ENCODE results near the gene CPNE8. TPM values are rescaled to one million over a fixed set of nuclear protein-coding genes. Genes with fewer than 3 reads are reported as not detected.
A peak's percentile ranks its signal among the peaks of the same experiment; 100 is the strongest.

The CPNE8 gene
- 6.7 TPM for total RNA-seq (ENCODE audit: insufficient read depth, low replicate concordance)

DNA sequence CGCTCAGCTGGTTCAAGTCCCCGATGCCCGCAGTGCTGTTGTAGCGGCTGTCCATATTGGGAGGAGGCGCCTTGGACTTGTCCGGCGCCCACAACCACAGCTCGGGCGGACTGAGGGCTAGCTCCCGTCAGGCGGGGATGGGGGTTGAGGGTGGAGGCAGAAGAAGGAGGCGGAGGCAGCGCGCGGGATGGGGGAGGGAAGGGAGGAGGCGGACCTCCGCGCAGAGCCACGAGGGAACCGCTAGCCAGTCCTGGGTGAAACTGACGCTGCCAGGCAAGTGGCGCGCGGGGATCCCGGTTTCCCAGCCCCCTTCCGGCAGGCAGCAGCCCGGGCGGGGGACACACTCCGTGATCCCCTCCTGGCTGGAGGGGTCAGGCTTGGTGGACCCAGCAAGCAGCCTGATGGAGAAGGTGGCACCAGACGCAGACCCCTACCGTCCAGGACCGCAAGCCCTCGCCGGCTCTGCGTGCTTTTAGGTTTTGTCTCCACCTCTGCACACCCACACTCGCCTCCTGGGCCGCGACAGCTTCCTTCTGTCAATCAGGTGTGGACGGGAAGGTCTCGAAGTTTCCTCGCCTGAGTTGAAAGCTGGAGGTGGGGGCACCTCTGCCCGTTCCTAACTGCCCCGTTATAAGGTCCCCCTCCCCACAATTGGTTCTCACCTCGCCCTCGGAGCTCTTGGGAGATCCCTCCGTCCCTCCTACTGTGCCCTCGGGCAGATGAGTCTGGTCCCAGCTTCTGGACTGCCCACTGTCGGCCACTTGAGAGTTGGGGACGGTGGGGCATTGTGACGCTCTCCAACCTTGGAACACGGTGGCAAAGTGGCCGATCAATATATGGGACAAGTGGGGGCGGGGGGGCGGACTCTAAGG is at the start of gene CPNE8:
Gene CPNE8 (minus strand): TSS at position 112 of the 872 bp plus-strand sequence. CDS start 57 bp downstream, at position 55.
- DNase-seq (ENCODE audit: low spot score), result peak; percentile 79

DNA sequence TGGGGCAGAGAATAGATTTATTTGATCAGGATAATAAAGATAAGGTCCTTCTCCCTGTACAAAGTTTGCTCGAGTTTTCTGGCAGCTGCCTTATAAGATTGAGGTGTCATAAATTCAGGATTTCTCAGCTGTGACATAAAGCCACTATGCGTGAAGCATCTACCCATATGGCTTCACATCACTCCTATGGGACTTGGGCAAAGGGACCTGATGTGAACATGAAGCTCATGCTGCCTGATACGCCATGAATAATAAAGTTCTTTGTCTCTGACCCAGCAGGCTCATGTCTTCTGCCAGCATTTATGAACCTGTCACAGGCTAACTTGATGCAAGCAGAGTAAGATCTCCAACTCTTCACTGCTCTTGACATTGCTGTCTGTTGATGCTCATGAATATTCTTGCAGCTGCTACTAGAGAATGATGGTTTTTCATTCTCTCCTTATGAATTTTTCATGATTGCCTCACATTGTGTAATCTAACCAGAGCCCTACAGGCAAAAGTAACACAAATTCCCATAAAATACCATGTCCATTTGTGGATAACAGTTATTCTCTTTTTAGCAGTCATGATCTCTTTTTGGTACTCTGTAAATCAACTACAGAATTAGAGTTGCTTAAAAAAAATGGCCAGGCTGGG is 49.0 kb upstream of the CPNE8 start:
- DNase-seq (ENCODE audit: low spot score), result no peak

- DNase-seq (ENCODE audit: low spot score), result peak; percentile 1
Observed at GRCh38 chr12:38949363-38949762, 44.0 kb upstream of the CPNE8 start.

GRCh38 chr12:38934686-38935085 is 29.3 kb upstream of the CPNE8 start:
- no peak for DNase-seq (ENCODE audit: low spot score)

- no peak for DNase-seq (ENCODE audit: low spot score)
Observed at GRCh38 chr12:38934078-38934584, 28.7 kb upstream of the CPNE8 start.

GRCh38 chr12:38932320-38932719 is 26.9 kb upstream of the CPNE8 start:
- DNase-seq (ENCODE audit: low spot score), result no peak

DNA sequence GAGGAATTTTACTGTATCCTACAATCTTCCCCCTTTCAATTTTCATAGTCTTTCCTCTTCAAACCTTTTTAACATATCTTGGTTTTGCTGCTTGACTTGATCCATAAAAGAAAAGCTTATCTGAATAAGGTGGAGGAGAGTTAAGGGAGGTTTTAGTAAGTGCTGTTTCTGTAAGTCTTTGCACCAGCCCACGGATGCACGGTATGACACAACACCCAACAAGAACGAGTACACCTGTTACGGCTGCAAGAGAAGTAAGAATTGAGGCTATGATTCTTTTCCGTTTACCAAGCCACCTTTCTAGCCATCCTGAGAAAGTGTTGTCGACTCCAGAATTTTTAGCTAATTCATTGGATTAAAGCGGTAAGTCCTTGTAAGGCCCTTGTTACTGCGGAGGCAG is 26.1 kb upstream of the CPNE8 start:
- DNase-seq (ENCODE audit: low spot score), result no peak

DNA sequence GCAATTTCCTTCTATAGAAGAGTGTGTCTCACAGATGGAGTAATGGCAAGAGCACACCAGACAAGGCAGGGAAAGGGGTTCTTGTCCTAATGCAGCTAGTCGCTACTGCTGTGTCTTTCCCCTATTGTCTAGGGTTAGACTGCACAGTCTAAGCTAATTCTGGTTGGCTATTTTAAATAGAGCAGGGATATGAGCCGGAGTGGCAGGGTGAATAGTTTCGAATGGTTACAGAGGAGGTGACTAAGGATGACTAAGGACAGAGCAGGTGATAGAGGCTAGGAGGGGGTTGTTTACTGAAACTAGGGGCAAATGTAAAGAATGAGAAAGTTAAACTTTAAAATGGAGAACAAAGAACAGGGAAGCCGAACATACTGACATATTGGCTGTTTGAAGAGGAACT is 25.6 kb upstream of the CPNE8 start:
- no peak for DNase-seq (ENCODE audit: low spot score)

DNA sequence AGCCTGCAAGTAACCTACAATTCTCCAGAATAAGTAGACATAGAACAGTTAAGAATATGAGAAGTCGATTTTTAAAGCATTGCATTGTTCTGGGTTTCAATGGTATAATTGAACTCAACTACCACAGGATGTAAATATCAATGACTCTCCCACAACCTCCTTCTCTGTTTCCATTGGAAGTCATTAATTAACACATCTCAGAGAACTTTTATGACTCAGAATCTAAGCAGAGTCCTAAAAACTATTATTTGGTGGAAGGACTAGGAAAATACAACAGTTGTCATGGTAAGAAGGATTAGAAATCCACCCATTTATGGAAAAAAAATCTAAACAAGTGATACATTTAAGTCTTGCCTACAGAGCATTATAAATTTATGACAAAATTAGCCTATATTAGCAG is 21.1 kb upstream of the CPNE8 start:
- DNase-seq (ENCODE audit: low spot score), result no peak

GRCh38 chr12:38921025-38921677 is 15.8 kb upstream of the CPNE8 start:
- peak; percentile 70 for DNase-seq (ENCODE audit: low spot score)

GRCh38 chr12:38919191-38919590 is 13.8 kb upstream of the CPNE8 start:
- no peak for DNase-seq (ENCODE audit: low spot score)

DNA sequence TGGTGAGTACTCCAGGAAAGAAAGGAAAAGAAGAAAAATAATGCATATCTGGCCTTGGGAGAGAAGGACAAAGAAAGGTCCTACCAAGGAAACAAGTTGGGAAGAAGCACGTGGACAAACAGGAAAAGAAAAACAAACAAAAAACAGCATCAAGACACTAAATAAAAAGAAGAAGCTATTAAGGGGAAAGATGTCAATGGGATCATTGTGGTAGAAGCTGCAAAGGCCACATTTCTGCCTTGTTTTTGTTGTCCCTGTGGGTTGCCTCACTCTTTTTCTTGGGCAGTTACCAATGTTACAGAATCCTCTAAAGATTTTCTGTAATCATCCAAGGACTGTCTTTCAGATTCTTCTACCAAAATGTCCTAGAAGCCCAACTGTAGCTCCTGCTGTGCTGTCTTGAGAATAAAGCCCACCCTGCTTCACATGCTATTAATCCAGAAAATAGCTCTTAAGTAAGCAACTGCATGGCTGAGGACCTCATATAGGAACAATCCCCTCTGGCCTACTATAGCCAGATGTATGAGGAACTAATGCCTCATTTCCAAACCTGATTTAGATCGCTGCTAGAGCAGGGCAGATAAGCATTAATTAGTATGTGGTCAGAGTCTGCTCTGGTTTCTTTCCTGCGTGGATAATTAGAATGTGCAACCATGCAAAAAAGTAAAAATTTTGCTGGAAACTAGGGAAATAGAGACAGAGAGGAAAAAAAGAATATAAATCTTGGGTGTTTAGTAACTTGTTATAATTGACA is 10.2 kb upstream of the CPNE8 start:
- no peak for DNase-seq (ENCODE audit: low spot score)

DNA sequence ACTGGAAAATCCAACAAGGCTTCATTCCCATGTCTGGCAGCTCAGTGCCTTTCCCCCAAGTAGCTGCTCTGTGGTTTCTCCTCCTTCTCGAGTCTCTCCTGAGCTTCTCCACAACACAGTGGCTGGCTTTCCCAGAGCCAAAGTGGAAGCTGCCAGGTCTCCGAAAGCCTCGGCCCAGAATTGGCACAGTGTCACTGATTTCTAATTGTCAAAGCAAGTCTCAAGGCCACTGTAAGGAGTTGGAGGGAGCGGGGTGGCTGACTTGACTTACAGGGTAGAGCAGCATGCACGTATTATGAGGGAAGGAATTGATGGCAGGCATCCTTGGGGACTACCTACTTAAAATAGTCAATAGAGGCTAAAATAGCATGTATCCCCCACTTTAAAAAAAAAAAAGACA is 6.7 kb upstream of the CPNE8 start:
- no peak for DNase-seq (ENCODE audit: low spot score)

DNA sequence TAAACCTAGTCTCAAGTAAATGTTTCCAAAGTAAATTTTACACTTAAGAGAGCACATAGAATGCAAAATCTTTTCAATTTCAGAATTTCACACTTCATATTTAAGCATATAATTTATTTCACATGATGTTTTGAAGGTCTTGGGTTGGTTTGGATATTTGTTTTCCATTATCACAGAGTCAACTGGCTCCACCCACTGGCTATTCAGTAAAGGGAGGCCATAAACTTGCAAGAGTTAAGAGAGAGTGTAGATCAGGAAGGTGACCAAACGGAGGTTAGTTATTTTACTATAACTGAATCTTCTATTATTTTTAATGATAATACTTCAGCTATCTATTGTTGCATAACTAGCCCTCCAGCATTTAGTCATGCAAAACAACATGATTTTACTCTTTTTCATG is 6.2 kb upstream of the CPNE8 start:
- no peak for DNase-seq (ENCODE audit: low spot score)

- no peak for DNase-seq (ENCODE audit: low spot score)
Observed at GRCh38 chr12:38907201-38907923, 2.0 kb upstream of the CPNE8 start.

DNA sequence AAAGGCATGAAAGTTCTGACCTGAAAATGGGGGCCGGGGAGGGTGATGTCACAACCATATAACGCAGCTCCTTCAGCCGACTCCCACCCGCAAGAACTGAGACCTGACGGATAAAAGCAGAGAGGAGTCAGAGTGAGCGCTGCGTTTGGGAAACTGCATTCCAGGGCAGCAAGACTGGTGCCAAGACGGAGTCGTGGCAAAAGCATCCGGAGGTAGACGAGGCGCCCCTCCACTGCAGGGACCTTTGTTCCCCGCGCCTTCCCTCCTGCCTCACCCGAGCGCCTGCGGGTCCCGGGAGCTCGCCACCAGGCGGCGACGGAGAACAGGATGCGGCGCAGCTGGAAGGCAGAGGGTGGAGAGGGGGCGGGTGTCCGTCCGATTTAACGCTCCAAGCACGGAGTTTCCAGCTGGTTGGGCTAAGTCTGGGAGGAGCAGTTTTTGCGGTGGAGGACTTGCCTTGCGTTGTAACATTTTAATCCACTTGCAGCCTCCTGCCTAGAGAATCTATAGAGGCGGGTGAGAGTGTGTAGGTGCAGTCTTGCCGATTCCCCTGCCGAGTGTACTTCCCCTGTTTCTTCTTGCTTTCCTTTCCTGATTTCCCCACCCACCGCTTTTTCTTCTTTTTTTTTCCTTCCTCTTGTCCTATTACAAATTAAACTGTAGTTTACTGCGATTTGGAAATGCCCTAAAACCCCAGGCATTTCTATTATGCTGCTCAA is 1.2 kb upstream of the CPNE8 start:
- peak; percentile 92 for DNase-seq (ENCODE audit: low spot score)

- peak; percentile 87 for DNase-seq (ENCODE audit: low spot score)
Observed at GRCh38 chr12:38904537-38905479, 583 bp downstream of the CPNE8 start.

- DNase-seq (ENCODE audit: low spot score), result no peak
Observed at GRCh38 chr12:38903596-38903995, 1.8 kb downstream of the CPNE8 start.

All from umbilical cord (tissue), 2 donors.